NOMO-1 (cell line): ENCODE data around the gene PLAAT4.
A peak's percentile ranks its signal among the peaks of the same experiment; 100 is the strongest.
"Not testable (repeated sequence)": the region's sequence is repeated elsewhere in the genome, so short reads cannot be mapped to it uniquely, and the experiment has no call there.

Source experiments
- DNase-seq, 2 experiments: peaks; one replicate each; lab custom pipeline; 2025; ENCODE audit not compliant: unreplicated experiment in 2 of 2; lab: John Stamatoyannopoulos, UW

Gene PLAAT4

DNA sequence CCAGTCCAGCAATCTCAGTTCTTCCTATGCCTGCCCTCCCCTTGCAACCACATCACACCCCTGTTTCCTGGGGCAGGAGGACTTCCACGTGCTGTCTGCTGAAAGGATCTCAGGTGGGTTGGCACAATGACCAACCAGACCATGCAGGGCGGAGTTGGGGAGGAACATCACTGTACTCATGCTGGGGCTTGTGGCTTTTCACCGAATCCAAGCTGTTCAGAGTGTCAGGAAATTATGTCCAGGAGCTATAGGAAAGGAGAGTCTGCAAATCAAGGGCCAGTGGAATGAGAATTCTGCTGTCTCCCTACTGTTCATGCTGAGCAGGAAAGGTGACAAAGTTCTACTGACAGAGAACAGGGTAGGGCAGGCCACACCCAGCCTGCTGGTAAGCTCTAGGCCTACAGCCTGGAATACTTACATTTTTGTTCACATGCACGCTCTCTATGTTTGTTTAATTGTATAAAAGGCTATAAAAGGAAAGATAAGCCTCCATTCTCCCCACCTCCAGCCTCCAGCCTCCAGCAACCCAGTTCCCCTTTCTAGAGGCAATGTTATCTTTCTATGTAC is 28.3 kb downstream of the PLAAT4 start:
- DNase-seq, result no peak

DNA sequence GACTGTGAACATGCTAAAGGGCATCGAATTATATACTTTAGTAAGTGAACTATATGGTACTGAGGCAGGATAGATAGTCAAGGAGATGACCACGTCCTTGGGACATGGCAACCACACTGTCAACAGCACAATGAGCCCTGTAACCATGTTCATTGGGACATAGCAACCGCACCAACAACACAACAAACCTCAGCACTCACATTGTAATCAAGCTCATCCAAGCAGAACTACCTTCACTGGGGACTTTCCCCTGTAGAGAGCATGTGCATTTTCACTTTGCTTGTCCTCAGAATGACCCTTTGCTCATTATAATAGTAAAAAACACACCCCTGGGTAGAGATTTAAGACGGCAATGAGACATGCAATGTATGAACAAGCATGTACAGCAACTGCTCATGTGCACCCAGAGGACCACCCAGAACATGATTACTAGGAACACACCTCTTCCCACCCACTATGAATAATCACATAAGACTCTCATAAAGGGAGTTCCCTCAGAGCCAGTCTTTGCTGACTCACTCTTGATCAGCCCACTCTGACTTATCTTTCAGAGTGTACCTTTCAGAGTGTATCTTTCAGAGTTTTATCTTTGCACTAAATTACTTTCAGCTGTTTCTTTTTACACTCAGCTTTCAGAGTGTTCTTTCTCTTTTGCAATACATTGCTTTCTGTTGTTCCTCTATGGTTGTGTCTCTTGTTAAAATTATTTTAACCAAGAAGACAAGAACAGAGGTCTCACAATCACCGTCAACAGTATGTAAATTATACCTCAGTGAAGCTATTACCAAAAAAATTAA is 30.6 kb downstream of the PLAAT4 start:
- peak; percentile 26 to 65 for DNase-seq

DNA sequence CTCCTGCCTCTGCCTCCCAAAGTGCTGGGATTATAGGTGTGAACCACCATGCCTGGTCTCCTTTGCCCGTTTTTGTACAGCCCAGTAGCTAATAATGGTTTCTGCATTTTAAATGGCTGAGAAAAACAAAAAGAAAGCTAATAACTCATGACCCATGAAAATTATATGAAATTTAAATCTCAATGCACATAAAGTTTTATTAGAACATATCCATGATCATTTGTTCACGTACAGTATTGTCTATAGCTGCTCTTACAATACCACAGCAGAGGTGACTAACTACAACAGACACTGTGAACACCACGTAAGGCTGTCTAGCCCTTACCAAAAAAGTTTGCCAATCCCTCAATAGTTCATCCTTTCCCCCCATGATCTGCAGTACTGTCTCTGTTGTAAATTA is 33.0 kb downstream of the PLAAT4 start:
- DNase-seq, result no peak

DNA sequence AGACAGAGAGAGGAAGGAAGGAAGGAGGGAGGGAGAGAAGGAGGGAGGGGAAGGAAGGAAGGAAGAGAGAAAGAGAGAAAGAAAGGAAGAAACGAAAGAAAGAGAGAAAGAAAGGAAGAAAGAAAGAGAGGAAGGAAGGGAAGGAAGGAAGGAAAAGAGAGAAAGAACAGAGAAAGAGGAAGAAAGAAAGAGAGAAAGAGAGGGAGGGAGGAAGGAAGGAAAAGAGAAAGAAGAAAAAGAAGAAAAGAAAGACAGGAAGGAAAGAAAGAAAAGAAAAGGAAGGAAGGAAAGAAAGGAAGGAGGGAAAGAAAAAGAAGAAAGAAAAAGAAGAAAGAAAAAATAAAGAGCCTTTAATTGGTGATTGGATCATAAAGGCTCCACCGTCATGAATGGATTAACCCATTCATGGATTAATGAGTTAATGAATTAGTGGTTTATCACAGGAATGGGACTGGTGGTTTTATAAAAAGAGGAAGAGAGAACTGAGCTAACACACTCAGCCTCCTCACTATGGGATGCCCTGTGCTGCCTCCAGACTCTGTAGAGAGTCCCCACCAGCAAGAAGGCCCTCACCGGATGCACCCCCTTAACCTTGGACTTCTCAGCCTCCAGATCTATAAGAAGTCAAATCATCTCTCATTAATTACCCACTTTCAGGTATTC is 35.5 kb downstream of the PLAAT4 start:
- peak in 1 of 2 experiments; percentile 38 for DNase-seq

GRCh38 chr11:63573881-63574855 is 37.6 kb downstream of the PLAAT4 start:
- peak; percentile 41 to 51 for DNase-seq

DNA sequence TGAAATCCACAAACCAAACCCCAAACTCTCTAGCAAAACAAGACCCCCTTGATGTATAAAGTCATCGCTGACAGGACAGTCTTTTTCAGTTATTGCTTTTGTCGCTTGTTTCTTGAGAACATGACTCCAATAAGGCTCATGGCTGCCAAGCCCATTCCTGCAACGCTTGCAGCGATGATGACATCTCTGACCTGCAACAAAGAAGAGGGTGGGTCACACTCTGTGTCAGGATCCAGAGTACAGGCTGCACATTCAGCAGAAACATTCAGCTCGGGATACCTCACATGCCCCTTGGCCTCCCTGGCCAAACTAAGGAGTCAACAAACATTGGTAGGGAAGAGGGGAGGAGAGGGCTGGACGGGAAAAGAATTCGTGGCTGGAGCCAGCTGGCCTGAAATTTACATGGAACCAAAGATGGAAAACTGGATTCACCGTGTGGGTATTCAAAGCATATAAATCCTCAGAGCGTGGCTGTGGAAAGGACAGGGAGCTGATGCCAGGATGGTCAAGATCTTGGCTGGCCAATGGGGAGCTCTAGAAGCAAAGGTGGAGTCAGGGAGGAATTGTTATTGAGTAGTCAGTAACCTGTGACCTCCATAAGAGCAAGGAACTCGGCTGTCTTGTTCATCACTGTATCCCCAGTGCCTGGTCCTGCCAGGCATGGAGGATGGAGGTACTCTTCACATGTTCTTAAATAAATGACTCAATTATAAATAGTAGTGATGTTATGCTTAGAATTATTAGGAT is 38.4 kb downstream of the PLAAT4 start:
- DNase-seq, result no peak

DNA sequence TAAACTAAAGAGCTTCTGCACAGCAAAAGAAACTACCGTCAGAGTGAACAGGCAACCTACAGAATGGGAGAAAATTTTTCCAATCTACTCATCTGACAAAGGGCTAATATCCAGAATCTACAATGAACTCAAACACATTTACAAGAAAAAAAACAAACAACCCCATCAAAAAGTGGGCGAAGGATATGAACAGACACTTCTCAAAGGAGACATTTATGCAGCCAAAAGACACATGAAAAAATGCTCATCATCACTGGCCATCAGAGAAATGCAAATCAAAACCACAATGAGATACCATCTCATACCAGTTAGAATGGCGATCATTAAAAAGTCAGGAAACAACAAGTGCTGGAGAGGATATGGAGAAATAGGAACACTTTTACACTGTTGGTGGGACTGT is 42.3 kb downstream of the PLAAT4 start:
- not testable (repeated sequence) for DNase-seq

- DNase-seq, result not testable (repeated sequence)
Observed at GRCh38 chr11:63581224-63581623, 44.6 kb downstream of the PLAAT4 start.

- DNase-seq, result no peak
Observed at GRCh38 chr11:63583357-63583677, 46.7 kb downstream of the PLAAT4 start.

- DNase-seq, result no peak
Observed at GRCh38 chr11:63586451-63587166, 50.0 kb downstream of the PLAAT4 start.

DNA sequence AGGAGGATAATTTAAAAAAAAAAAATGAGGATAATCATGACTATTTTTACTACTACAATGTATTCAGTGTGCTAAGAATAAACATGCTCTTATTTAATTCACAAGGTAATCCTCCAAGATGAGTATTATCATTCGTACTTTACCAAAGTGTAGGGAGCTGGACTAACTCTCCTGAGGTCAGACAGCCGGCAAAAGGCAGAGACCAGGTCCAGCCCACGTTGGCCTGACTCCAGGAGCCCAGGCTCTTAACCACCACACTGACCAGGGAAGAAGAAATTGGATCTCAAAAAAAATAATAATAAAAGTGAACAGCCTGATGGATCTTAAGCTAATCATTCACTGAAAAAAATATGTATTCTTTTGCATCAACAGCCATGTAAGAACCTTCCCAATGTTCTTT is 52.4 kb downstream of the PLAAT4 start:
- DNase-seq, result no peak

DNA sequence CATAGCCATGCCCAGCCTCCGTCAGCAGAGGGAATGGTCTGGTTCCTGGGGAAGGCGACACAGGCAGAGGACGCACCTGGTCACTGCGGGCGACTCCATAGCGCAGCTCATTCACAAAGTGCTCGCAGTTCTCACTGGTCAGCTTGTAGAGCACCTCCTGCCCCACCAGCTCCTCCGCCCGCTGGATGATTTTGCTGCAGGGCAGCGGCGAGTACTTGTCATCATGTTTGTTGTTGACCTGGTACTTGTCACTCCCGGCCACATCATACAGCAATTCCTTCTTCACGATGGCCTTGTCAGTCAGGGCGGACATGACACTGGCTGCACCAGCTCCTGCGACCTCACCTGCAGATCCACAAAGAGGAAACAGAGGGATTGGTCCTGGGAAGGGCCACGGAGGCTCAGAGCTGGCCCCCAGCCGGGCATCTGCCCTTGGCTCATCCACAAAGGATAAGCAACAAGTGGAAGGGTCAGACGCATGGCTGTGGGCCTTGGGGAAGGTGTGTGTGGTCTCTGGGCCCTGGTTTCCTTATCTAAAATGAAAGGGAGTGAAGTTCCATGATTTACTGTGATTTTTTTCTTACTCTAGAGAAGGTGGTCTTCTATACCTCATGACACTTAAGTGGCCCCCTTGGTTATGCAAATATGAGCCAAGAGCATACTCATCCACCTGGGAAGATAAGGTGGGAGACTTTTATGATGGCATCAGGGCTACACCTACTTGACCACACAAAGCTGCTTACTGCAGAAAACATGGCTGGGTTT is 53.6 kb downstream of the PLAAT4 start:
- DNase-seq, result no peak

DNA sequence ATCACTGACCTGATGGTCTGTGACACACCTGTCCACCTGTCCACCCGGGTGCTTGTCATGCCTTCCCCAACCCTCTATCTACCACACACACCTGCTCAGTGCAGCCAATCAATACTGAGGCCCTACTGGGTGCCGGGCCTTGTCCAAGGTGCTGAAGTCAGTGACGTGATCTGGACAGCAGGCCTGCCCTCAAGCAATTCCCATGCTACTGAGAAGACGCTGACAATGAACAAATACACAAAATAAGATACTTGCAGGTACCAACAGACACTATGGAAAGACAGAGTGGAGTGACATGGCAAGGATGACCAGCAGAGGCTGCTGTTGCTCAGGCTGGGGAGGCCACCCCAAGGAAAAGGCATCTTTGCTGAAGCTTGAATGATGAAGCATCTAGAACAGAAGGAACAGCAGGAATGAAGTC is 56.4 kb downstream of the PLAAT4 start:
- DNase-seq, result no peak

- no peak for DNase-seq
Observed at GRCh38 chr11:63595296-63595695, 58.7 kb downstream of the PLAAT4 start.
